GM10248 (cell line): ENCODE results near the gene KSR2.
A peak's percentile ranks its signal among the peaks of the same experiment; 100 is the strongest.
"Not testable (repeated sequence)": the region's sequence is repeated elsewhere in the genome, so short reads cannot be mapped to it uniquely, and the experiment has no call there.

Experiments used
- CTCF ChIA-PET: fragments of 300-600 bp; sonication (Branson Sonifier 250); formaldehyde crosslinking; extraction: SDS; loops from one replicate; lab custom pipeline; 2021; ENCODE audit warnings: antibody characterized with exemption; lab: Yijun Ruan, JAX
- POLR2A ChIA-PET: fragments of 350-650 bp; sonication (Branson Sonifier 250); formaldehyde crosslinking; extraction: SDS; loops from one replicate; lab custom pipeline; 2020; ENCODE audit warnings: antibody characterized with exemption; lab: Yijun Ruan, JAX
- DNase-seq: peaks from one replicate; pipeline ENCODE4 v3.0.0; 2012; ENCODE audit errors: extremely low spot score
- TF ChIP-seq, protein P1 (sequence below): IDR thresholded peaks from 2 replicates; pipeline ENCODE4 v1.5.1; 2012; ENCODE audit warnings: mild to moderate bottlenecking, low read depth; ENCODE audit errors: extremely low read depth, missing control alignments, control extremely low read depth

KSR2 gene

DNA sequence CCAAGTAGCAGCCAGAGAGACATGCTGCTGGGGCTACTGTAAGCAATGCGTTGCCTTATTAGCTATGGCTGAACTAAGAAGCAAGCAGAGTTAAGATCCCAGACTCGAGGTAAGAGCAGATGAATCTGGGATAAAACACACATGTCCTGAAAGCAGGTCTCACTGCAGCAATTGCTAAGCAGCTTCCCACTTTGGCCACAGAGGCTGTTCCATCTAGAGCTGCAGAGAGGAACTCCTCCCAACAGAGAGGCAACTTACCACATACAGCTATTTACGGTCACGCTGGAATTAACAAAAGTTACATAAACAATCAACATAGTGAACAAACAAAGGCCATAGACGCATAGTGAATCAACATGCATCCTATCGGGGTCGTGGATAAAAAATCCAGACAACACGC, 90.2 kb downstream of the KSR2 start:
- TF ChIP-seq, protein P1, sequence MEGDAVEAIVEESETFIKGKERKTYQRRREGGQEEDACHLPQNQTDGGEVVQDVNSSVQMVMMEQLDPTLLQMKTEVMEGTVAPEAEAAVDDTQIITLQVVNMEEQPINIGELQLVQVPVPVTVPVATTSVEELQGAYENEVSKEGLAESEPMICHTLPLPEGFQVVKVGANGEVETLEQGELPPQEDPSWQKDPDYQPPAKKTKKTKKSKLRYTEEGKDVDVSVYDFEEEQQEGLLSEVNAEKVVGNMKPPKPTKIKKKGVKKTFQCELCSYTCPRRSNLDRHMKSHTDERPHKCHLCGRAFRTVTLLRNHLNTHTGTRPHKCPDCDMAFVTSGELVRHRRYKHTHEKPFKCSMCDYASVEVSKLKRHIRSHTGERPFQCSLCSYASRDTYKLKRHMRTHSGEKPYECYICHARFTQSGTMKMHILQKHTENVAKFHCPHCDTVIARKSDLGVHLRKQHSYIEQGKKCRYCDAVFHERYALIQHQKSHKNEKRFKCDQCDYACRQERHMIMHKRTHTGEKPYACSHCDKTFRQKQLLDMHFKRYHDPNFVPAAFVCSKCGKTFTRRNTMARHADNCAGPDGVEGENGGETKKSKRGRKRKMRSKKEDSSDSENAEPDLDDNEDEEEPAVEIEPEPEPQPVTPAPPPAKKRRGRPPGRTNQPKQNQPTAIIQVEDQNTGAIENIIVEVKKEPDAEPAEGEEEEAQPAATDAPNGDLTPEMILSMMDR = no peak
- CTCF ChIA-PET = interaction anchor here (1.7 to 2.5 kb wide), 4 partner anchors 11 to 480 kb away, joined by 4 to 12 read pairs (median 8); no protein-coding TSS in a partner anchor
- POLR2A ChIA-PET = interaction anchor here (1.2 kb wide), 1 partner anchor 498 kb away, joined by 3 read pairs; the partner anchor contains the start of gene SUDS3
- no peak for DNase-seq

DNA sequence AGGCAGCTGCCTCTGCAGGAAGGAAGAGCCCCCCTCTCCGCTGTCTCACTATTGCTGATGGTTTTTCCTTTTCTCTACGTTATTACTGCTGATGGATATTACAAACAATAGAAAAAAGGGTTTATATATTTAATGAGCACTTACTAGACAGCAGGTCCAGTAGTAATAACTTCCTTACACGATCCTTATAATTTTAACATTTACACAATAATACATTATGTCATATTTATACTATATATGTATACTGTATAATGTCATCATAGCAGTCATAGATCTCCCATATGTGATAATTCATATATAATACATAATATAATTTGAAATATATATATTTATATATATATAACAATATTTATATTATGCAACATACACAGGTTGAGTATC, 92.4 kb downstream of the KSR2 start:
- ChIA-PET POLR2A (no interaction called here), CTCF (interaction anchor here (0.9 to 3.5 kb wide), 4 partner anchors 13 to 500 kb away, joined by 3 to 24 read pairs (median 16); partner anchors contain the start of gene SUDS3)
- TF ChIP-seq, protein P1 = no peak
- DNase-seq = no peak

DNA sequence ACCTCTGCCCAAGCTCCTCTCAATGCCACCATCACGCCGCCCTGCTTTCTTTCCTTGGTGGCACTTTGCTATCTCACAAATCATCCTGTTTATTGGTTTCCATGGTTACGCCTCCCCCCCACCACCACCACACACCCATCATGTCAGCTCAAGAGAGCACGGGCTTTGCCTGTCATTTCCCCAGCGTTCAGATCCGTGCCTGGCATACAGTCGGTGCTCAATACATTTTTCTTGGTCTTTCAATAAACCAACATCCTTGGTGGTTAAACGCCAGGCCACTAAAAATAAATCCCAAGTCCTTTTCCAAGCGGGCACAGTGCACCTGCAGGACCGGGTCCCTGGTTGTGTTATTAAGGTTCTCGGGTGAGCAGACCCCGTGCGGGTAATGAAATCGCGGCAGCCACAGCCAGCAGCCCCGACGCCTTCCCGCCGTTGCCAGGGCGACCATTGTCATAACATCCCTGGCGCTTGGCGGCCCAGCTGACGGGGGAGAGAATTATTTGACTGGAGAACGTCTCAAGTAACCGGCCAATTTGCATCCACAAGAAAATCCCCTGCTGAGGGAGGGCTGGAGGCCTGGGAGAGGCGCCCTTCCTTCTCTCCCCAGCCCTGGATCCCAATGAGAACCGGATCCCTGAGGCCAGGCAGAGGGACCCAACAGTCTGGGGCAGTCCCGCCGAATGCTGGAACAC, 92.9 kb downstream of the KSR2 start:
- TF ChIP-seq, protein P1 = no peak
- DNase-seq = peak; percentile 63
- ChIA-PET CTCF (interaction anchor here (0.7 to 4.7 kb wide), 31 partner anchors 8 to 501 kb away, joined by 3 to 56 read pairs (median 6); partner anchors contain the start of genes PEBP1, SUDS3 and WSB2), POLR2A (no interaction called here)

DNA sequence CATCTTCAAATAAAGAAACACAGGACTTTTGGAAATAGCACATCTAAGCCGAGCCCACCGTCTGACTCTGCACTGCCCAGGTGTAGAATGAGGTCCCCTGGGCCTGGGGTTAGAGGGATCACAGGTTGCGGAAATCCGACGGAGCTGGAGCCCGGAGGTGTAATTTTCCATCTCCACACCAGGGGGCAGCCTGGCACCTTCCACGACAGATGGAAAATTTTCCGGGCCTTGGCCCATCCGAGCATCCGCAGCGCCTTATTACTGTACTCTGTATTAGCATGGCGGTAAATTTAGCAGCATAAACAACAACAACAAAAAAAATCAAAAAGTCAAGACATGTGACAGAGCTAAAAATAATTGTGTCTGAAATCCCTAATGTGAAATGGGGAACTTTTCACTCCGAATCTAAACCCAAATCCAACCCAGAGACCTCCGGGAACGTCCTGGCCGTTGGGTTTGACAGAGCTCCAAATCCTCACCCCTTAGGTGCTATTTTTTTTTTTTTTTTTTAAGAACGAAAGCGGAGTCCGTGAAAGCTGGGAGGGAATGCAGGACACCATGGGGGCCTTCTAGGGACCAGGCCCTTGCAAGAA, 93.9 kb downstream of the KSR2 start:
- CTCF ChIA-PET = interaction anchor here (0.6 to 4.7 kb wide), 43 partner anchors 9 to 677 kb away, joined by 3 to 56 read pairs (median 4); partner anchors contain the start of genes PEBP1, RFC5, SUDS3 and WSB2
- DNase-seq = peak; percentile 72

DNA sequence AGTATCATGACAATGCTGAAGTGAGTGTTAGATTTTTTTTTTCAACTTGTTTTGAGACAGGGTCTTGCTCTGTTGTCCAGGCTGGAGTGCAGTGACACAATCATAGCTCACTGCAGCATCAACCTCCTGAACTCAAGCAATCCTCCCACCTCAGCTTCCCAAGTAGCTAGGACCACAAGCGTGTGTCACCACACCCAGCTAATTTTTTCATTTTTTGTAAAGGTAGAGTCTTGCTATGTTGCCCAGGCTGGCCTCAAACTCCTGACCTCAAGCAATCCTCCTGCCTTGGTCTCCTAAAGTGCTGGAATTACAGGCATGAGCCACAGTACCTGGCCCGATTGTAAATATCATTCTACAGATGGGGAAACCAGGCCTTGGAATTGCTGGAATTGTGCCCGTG, 94.6 kb downstream of the KSR2 start:
- POLR2A ChIA-PET, DNase-seq: not testable (repeated sequence)
- CTCF ChIA-PET = interaction anchor here (0.6 to 4.7 kb wide), 28 partner anchors 10 to 676 kb away, joined by 3 to 56 read pairs (median 6); partner anchors contain the start of genes PEBP1, RFC5, SUDS3 and WSB2

More for the DNA sequence above, 93.9 kb downstream of the KSR2 start:
- TF ChIP-seq, protein P1 = peak; percentile 74
- POLR2A ChIA-PET = interaction anchor here (0.7 kb wide), 1 partner anchor 126 kb away, joined by 4 read pairs; no protein-coding TSS in a partner anchor

DNA sequence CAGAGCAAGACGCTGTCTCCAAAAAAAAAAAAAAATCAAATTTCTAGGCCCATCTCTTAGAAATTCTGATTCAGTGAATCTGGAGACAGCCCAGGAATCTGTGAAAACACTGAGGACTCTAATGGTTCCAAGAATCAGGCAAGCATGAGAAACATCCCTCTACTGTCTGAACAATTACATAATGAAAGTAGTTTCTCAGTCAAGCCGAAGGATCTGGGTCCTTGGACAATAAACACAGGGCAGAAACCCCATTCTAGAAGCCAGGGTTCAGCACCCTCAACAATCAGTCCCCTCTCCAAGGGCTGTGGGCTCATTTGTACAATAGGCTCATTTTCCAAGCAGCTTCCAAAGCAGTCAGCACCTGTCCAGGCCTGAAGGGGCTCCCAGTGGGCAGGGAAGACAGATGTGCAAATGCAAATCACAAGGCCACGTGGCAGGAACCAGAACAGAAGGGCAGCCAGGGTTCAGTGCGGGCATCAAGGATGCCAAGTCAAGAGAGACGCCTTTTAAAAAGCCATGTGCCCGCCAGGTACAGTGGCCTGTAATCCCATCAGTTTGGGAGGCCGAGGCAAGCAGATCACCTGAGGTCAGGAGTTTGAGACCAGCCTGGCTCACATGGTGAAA, 96.1 kb downstream of the KSR2 start:
- ChIA-PET POLR2A (no interaction called here), CTCF (interaction anchor here (1.5 to 4.7 kb wide), 5 partner anchors 11 to 162 kb away, joined by 6 to 56 read pairs (median 18); no protein-coding TSS in a partner anchor)
- no peak for DNase-seq
- TF ChIP-seq, protein P1 = no peak
